ENCODE data around the gene AKR1C4. TPM values are rescaled to one million over a fixed set of nuclear protein-coding genes. Genes with fewer than 3 reads are reported as not detected.
"Not testable (repeated sequence)": the region's sequence is repeated elsewhere in the genome, so short reads cannot be mapped to it uniquely, and the experiment has no call there.

AKR1C4 gene
- total RNA-seq, 1 experiment from 2014 or later = not detected

- no peak for DNase-seq (ENCODE audit: low read depth)
Measured at GRCh38 chr10:5206799-5207198, 10.2 kb downstream of the AKR1C4 start.

GRCh38 chr10:5209776-5210175 lies 13.1 kb downstream of the AKR1C4 start:
- not testable (repeated sequence) for DNase-seq (ENCODE audit: low read depth)

GRCh38 chr10:5210261-5210660 lies 13.6 kb downstream of the AKR1C4 start:
- not testable (repeated sequence) for DNase-seq (ENCODE audit: low read depth)

- DNase-seq (ENCODE audit: low read depth) = no peak
Measured at GRCh38 chr10:5211696-5212536, 15.3 kb downstream of the AKR1C4 start.

GRCh38 chr10:5216801-5217200 lies 20.2 kb downstream of the AKR1C4 start:
- no peak for DNase-seq (ENCODE audit: low read depth)

- DNase-seq (ENCODE audit: low read depth) = no peak
Measured at GRCh38 chr10:5219262-5219661, 22.6 kb downstream of the AKR1C4 start.

- not testable (repeated sequence) for DNase-seq (ENCODE audit: low read depth)
Measured at GRCh38 chr10:5222942-5223341, 26.3 kb downstream of the AKR1C4 start.

GRCh38 chr10:5229019-5229418 lies 32.4 kb downstream of the AKR1C4 start:
- no peak for DNase-seq (ENCODE audit: low read depth)

GRCh38 chr10:5233324-5233723 lies 36.7 kb downstream of the AKR1C4 start:
- DNase-seq (ENCODE audit: low read depth) = no peak

GRCh38 chr10:5234106-5234860 lies 37.6 kb downstream of the AKR1C4 start:
- DNase-seq (ENCODE audit: low read depth) = peak; percentile 80

- DNase-seq (ENCODE audit: low read depth) = not testable (repeated sequence)
Measured at GRCh38 chr10:5237541-5237940, 40.9 kb downstream of the AKR1C4 start.

- no peak for DNase-seq (ENCODE audit: low read depth)
Measured at GRCh38 chr10:5242585-5242984, 45.9 kb downstream of the AKR1C4 start.

- no peak for DNase-seq (ENCODE audit: low read depth)
Measured at GRCh38 chr10:5243521-5243987, 46.9 kb downstream of the AKR1C4 start.

GRCh38 chr10:5252177-5253037 lies 55.8 kb downstream of the AKR1C4 start:
- peak; percentile 2 for DNase-seq (ENCODE audit: low read depth)

- no peak for DNase-seq (ENCODE audit: low read depth)
Measured at GRCh38 chr10:5254488-5254887, 57.9 kb downstream of the AKR1C4 start.

GRCh38 chr10:5257768-5258167 lies 61.1 kb downstream of the AKR1C4 start:
- DNase-seq (ENCODE audit: low read depth) = not testable (repeated sequence)

- no peak for DNase-seq (ENCODE audit: low read depth)
Measured at GRCh38 chr10:5259132-5259951, 62.7 kb downstream of the AKR1C4 start.

- no peak for DNase-seq (ENCODE audit: low read depth)
Measured at GRCh38 chr10:5259952-5260578, 63.4 kb downstream of the AKR1C4 start.

GRCh38 chr10:5260828-5261227 lies 64.2 kb downstream of the AKR1C4 start:
- DNase-seq (ENCODE audit: low read depth) = no peak

GRCh38 chr10:5265139-5265538 lies 68.5 kb downstream of the AKR1C4 start:
- DNase-seq (ENCODE audit: low read depth) = no peak
